SK-N-SH (cell line): ENCODE measurements around the gene CLEC2A. TPM values are rescaled to one million over a fixed set of nuclear protein-coding genes. Genes with fewer than 3 reads are reported as not detected.
A peak's percentile ranks its signal among the peaks of the same experiment; 100 is the strongest.

Source experiments
- CTCF ChIA-PET: fragments of 300-600, 350-600 bp; formaldehyde crosslinking; extraction: SDS; loops from one replicate; lab custom pipeline; 2021; lab: Yijun Ruan, JAX
- POLR2A ChIA-PET: fragments of 350-600 bp; sonication (Branson Sonifier 250); formaldehyde crosslinking; extraction: SDS; loops from one replicate; lab custom pipeline; 2020; ENCODE audit warnings: antibody characterized with exemption, inconsistent platforms; lab: Yijun Ruan, JAX
- DNase-seq: peaks from one replicate; pipeline ENCODE4 v3.0.0; 2012
- H2AFZ ChIP-seq: fragments of 200-600 bp; sonication (generic); 2 replicates; pipeline ENCODE4 v1.8.1; 2016; ENCODE audit warnings: antibody characterized with exemption, mild to moderate bottlenecking, low read depth
- H3F3A ChIP-seq: fragments of 200-600 bp; sonication (generic); replicated peaks from 2 replicates; pipeline ENCODE3; 2016; ENCODE audit warnings: antibody characterized with exemption, mild to moderate bottlenecking; ENCODE audit not compliant: insufficient read depth
- H3K27ac ChIP-seq, 2 experiments: fragments of 200-500 bp in 1 of 2; fragments of 200-600 bp in 1 of 2; sonication (Bioruptor generic) in 1 of 2; sonication (generic), shearing (Covaris generic) in 1 of 2; 2 replicates each; pipeline versions ENCODE4 v1.5.1 to v1.6.1; 2014 to 2016; ENCODE audit warnings: low read depth in 2 of 2, inconsistent platforms in 1 of 2, low read length in 1 of 2, mild to moderate bottlenecking in 1 of 2, mixed read lengths in 1 of 2
- H3K27me3 ChIP-seq: fragments of 200-600 bp; sonication (generic), shearing (Covaris generic); 2 replicates; pipeline ENCODE4 v1.6.1; 2016; ENCODE audit warnings: mixed run types; ENCODE audit not compliant: insufficient read depth
- H3K36me3 ChIP-seq, 2 experiments: fragments of 200-500 bp in 1 of 2; fragments of 200-600 bp in 1 of 2; sonication (Bioruptor generic) in 1 of 2; sonication (generic) in 1 of 2; replicated peaks in 1 of 2; 2 replicates each; pipeline versions ENCODE3 to v1.5.1; 2014 to 2016; ENCODE audit warnings: low read length in 1 of 2, mild to moderate bottlenecking in 1 of 2; ENCODE audit not compliant: insufficient read depth in 2 of 2, control insufficient read depth in 1 of 2
- H3K4me1 ChIP-seq, 2 experiments: fragments of 200-500 bp in 1 of 2; fragments of 200-600 bp in 1 of 2; sonication (Bioruptor generic) in 1 of 2; sonication (generic), shearing (Covaris generic) in 1 of 2; 2 replicates each; pipeline versions ENCODE4 v1.5.1 to v1.6.1; 2014 to 2016; ENCODE audit warnings: low read depth in 1 of 2, low read length in 1 of 2, mixed run types in 1 of 2; ENCODE audit not compliant: insufficient read depth in 2 of 2, control insufficient read depth in 1 of 2
- H3K4me2 ChIP-seq: fragments of 200-600 bp; sonication (generic), shearing (Covaris generic); 2 replicates; pipeline ENCODE4 v1.6.1; 2017; ENCODE audit warnings: mixed run types
- H3K4me3 ChIP-seq, 2 experiments: fragments of 200-500 bp in 1 of 2; fragments of 200-600 bp in 1 of 2; sonication (Bioruptor generic) in 1 of 2; sonication (generic), shearing (Covaris generic) in 1 of 2; 2 replicates each; pipeline versions ENCODE4 v1.5.1 to v1.8.1; 2014 to 2016; ENCODE audit warnings: low read depth in 2 of 2, inconsistent platforms in 1 of 2, low read length in 1 of 2, mild to moderate bottlenecking in 1 of 2, mixed read lengths in 1 of 2, moderate library complexity in 1 of 2
- H3K79me2 ChIP-seq: fragments of 200-600 bp; sonication (generic); 2 replicates; pipeline ENCODE4 v1.8.1; 2017; ENCODE audit warnings: mild to moderate bottlenecking; ENCODE audit not compliant: insufficient read depth
- H3K9ac ChIP-seq: fragments of 200-600 bp; sonication (generic); 2 replicates; pipeline ENCODE4 v1.6.1; 2017; ENCODE audit warnings: mixed run types
- H3K9me2 ChIP-seq: fragments of 200-600 bp; sonication (generic); 2 replicates; pipeline ENCODE4 v1.6.1; 2017; ENCODE audit warnings: mixed run types
- H3K9me3 ChIP-seq: fragments of 200-600 bp; sonication (generic); 2 replicates; pipeline ENCODE4 v1.6.1; 2017; ENCODE audit warnings: mixed run types, mild to moderate bottlenecking, moderate library complexity
- H4K20me1 ChIP-seq: fragments of 200-600 bp; sonication (generic); 2 replicates; pipeline ENCODE4 v1.6.1; 2017; ENCODE audit warnings: mild to moderate bottlenecking, mixed run types; ENCODE audit not compliant: insufficient read depth
- EP300 ChIP-seq, 2 experiments: IDR thresholded peaks; 2 replicates each; pipeline versions ENCODE4 v1.4.0 to v1.6.1; 2012; ENCODE audit warnings: borderline replicate concordance in 1 of 2, low read depth in 1 of 2, low read length in 1 of 2
- EZH2phosphoT487 ChIP-seq: fragments of 200-600 bp; sonication (generic); IDR thresholded peaks from 2 replicates; pipeline ENCODE4 v1.6.1; 2017; ENCODE audit warnings: low read depth, mixed run types, mild to moderate bottlenecking, antibody characterized with exemption, moderate library complexity, borderline replicate concordance
- FOXM1 ChIP-seq: IDR thresholded peaks from 2 replicates; pipeline ENCODE4 v1.4.0; 2012; ENCODE audit warnings: low read depth, mild to moderate bottlenecking
- GABPA ChIP-seq: IDR thresholded peaks from 2 replicates; pipeline ENCODE4 v1.4.0; 2012; ENCODE audit warnings: low read depth, mild to moderate bottlenecking
- MEF2A ChIP-seq: IDR thresholded peaks from 2 replicates; pipeline ENCODE4 v1.4.0; 2012; ENCODE audit warnings: low read depth, borderline replicate concordance
- MXI1 ChIP-seq: IDR thresholded peaks from 2 replicates; pipeline ENCODE4 v1.6.1; 2012; ENCODE audit warnings: mild to moderate bottlenecking, low read depth, low read length, improper control_type of control experiment
- NFIC ChIP-seq: IDR thresholded peaks from 2 replicates; pipeline ENCODE4 v1.4.0; 2012; ENCODE audit warnings: borderline replicate concordance
- NRF1 ChIP-seq: IDR thresholded peaks from 2 replicates; pipeline ENCODE4 v1.6.1; 2012; ENCODE audit warnings: low read depth, mild to moderate bottlenecking, low read length
- POLR2AphosphoS5 ChIP-seq: IDR thresholded peaks from 2 replicates; pipeline ENCODE4 v1.6.1; 2012; ENCODE audit warnings: low read depth, low read length
- TEAD4 ChIP-seq: IDR thresholded peaks from 2 replicates; pipeline ENCODE4 v1.4.0; 2012; ENCODE audit warnings: mild to moderate bottlenecking, borderline replicate concordance; ENCODE audit not compliant: insufficient read depth
- YY1 ChIP-seq: IDR thresholded peaks from 2 replicates; pipeline ENCODE4 v1.4.0; 2012; ENCODE audit warnings: low read depth, mild to moderate bottlenecking
- WGBS: methylation state at CpG from one replicate; pipeline ENCODE4 v1.1.6; 2017; ENCODE audit warnings: low lambda C conversion rate; 5-methylcytosine and 5-hydroxymethylcytosine counted together
- polyA plus RNA-seq, 3 experiments: library from polyadenylated mRNA; depleted of rRNA; stranded (reverse); fragments of >200 nt; gene quantifications; 2 replicates each; pipeline ENCODE4 v1.2.3, GENCODE V29; 2012
- TF ChIP-seq, protein P1 (sequence below): fragments of 200-600 bp; sonication (generic); IDR thresholded peaks from 2 replicates; pipeline ENCODE4 v1.6.1; 2017; ENCODE audit warnings: antibody characterized with exemption, mild to moderate bottlenecking, moderate library complexity
- TF ChIP-seq, protein P2 (sequence below): IDR thresholded peaks from 2 replicates; pipeline ENCODE4; 2012
- TF ChIP-seq, protein P3 (sequence below): IDR thresholded peaks from 2 replicates; pipeline ENCODE4 v1.4.0; 2012; ENCODE audit warnings: low read depth, borderline replicate concordance

Gene CLEC2A
- polyA plus RNA-seq, 1 of the 3 experiments (the other 2 are of a cell fraction) = not detected

DNA sequence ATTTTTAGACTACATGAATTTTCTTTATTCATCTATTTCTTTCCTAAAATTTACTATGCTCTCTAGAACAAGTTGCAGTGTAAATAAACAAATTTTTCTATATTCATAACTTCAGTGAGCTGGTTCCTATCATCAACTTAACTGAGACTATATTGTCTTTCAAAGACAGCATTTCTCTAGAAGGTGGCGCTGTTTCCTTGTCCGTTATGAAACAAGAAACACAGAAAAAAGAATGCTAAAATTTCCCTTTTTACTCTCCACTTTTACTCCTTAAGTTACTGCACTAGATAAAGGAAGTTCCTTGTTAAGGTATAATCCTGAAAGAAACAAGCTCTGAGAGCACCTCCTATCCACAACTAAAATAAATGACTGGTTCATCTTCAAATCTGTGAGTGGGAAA is 8.2 kb upstream of the CLEC2A start:
- Histone ChIP-seq H2AFZ (no peak overlapping the region), H3K9me2 (no peaks in the 10 kb centered on the region), H3K79me2 (no peaks in the 10 kb centered on the region), H3K9ac (no peak overlapping the region), H4K20me1 (no peaks in the 10 kb centered on the region), H3K4me3 (no peak overlapping the region; a peak in 1 of 4 replicates), H3K9me3 (no peaks in the 10 kb centered on the region), H3K4me2 (no peak overlapping the region), H3F3A (no peaks in the 10 kb centered on the region), H3K27ac (no peak overlapping the region), H3K4me1 (no peaks in the 10 kb centered on the region), H3K27me3 (peaks cover 19% of the 10 kb centered on the region; the same call in 1 of the 2 replicates), H3K36me3 (no peaks in the 10 kb centered on the region)
- POLR2A ChIA-PET = no interaction called here
- CTCF ChIA-PET = interaction anchor here (1.0 to 1.7 kb wide), 2 partner anchors 8 to 190 kb away, joined by 3 to 5 read pairs; no protein-coding TSS in a partner anchor
- no peak for TF ChIP-seq GABPA
- TF ChIP-seq, protein P1, sequence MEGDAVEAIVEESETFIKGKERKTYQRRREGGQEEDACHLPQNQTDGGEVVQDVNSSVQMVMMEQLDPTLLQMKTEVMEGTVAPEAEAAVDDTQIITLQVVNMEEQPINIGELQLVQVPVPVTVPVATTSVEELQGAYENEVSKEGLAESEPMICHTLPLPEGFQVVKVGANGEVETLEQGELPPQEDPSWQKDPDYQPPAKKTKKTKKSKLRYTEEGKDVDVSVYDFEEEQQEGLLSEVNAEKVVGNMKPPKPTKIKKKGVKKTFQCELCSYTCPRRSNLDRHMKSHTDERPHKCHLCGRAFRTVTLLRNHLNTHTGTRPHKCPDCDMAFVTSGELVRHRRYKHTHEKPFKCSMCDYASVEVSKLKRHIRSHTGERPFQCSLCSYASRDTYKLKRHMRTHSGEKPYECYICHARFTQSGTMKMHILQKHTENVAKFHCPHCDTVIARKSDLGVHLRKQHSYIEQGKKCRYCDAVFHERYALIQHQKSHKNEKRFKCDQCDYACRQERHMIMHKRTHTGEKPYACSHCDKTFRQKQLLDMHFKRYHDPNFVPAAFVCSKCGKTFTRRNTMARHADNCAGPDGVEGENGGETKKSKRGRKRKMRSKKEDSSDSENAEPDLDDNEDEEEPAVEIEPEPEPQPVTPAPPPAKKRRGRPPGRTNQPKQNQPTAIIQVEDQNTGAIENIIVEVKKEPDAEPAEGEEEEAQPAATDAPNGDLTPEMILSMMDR = peak; percentile 36
- DNase-seq = no peak
- WGBS = 2% methylated on average over 2 of the region's 2 CpGs

DNA sequence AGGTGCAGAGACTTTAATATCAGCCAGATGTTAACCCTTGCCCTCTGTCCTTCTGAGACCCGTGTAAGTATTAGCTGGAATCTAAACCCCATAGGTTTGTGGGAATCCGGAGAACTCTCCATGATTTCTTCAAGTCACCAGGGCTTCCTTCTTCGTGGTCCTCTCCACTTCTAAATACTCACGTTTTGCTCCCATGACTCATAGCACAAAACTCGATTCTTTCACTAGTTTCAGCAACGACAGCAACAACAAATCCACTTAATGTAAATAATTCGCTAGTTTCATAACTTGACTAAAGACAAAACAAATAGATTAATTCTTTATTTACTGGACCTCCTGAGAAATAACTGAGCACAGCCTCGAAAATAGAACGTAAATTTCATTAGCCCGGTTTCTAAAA is 4.4 kb upstream of the CLEC2A start:
- no peaks in the 10 kb centered on the region for H3K9me3 ChIP-seq
- H3K27ac ChIP-seq = no peak overlapping the region
- ChIA-PET POLR2A (no interaction called here), CTCF (no interaction called here)
- no peaks in the 10 kb centered on the region for H3F3A ChIP-seq
- H4K20me1 ChIP-seq = no peaks in the 10 kb centered on the region
- no peak overlapping the region for H3K4me2 ChIP-seq
- no peaks in the 10 kb centered on the region for H3K9me2 ChIP-seq
- H3K79me2 ChIP-seq = no peaks in the 10 kb centered on the region
- H3K4me1 ChIP-seq = no peaks in the 10 kb centered on the region
- no peak overlapping the region; a peak in 1 of 4 replicates for H3K4me3 ChIP-seq
- no peak overlapping the region for H3K9ac ChIP-seq
- H2AFZ ChIP-seq = no peak overlapping the region
- TF ChIP-seq NRF1 = no peak
- TF ChIP-seq POLR2AphosphoS5 = no peak
- no peak for TF ChIP-seq EZH2phosphoT487
- TF ChIP-seq FOXM1 = no peak
- TF ChIP-seq, protein P2, sequence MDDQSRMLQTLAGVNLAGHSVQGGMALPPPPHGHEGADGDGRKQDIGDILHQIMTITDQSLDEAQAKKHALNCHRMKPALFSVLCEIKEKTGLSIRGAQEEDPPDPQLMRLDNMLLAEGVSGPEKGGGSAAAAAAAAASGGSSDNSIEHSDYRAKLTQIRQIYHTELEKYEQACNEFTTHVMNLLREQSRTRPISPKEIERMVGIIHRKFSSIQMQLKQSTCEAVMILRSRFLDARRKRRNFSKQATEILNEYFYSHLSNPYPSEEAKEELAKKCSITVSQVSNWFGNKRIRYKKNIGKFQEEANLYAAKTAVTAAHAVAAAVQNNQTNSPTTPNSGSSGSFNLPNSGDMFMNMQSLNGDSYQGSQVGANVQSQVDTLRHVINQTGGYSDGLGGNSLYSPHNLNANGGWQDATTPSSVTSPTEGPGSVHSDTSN = no peak
- no peak for TF ChIP-seq TEAD4
- no peak for TF ChIP-seq MXI1
- TF ChIP-seq NFIC = no peak
- no peak for TF ChIP-seq MEF2A
- TF ChIP-seq, protein P3, sequence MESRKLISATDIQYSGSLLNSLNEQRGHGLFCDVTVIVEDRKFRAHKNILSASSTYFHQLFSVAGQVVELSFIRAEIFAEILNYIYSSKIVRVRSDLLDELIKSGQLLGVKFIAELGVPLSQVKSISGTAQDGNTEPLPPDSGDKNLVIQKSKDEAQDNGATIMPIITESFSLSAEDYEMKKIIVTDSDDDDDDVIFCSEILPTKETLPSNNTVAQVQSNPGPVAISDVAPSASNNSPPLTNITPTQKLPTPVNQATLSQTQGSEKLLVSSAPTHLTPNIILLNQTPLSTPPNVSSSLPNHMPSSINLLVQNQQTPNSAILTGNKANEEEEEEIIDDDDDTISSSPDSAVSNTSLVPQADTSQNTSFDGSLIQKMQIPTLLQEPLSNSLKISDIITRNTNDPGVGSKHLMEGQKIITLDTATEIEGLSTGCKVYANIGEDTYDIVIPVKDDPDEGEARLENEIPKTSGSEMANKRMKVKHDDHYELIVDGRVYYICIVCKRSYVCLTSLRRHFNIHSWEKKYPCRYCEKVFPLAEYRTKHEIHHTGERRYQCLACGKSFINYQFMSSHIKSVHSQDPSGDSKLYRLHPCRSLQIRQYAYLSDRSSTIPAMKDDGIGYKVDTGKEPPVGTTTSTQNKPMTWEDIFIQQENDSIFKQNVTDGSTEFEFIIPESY = no peak
- TF ChIP-seq YY1 = no peak
- no peak for TF ChIP-seq EP300 (IDR thresholded peaks at IDR 0.05; ENCODE audit: borderline replicate concordance in 1 of 2, low read depth in 1 of 2, low read length in 1 of 2)
- peaks cover 21% of the 10 kb centered on the region; the same call in 1 of the 2 replicates for H3K27me3 ChIP-seq
- no peaks in the 10 kb centered on the region for H3K36me3 ChIP-seq
- WGBS = 10% methylated on average over 10 of the region's 10 CpGs
- no peak for DNase-seq
